GM19025 (cell line): ENCODE measurements around the gene AIRE.
"Not testable (repeated sequence)": the region's sequence is repeated elsewhere in the genome, so short reads cannot be mapped to it uniquely, and the experiment has no call there.

Source experiments
- ATAC-seq: cut with Tn5 transposase; IDR thresholded peaks from one replicate; pipeline ENCODE4 v1.9.1; 2021; ENCODE audit warnings: mild to moderate bottlenecking, low read depth, moderate library complexity; ENCODE audit not compliant: unreplicated experiment

AIRE gene

DNA sequence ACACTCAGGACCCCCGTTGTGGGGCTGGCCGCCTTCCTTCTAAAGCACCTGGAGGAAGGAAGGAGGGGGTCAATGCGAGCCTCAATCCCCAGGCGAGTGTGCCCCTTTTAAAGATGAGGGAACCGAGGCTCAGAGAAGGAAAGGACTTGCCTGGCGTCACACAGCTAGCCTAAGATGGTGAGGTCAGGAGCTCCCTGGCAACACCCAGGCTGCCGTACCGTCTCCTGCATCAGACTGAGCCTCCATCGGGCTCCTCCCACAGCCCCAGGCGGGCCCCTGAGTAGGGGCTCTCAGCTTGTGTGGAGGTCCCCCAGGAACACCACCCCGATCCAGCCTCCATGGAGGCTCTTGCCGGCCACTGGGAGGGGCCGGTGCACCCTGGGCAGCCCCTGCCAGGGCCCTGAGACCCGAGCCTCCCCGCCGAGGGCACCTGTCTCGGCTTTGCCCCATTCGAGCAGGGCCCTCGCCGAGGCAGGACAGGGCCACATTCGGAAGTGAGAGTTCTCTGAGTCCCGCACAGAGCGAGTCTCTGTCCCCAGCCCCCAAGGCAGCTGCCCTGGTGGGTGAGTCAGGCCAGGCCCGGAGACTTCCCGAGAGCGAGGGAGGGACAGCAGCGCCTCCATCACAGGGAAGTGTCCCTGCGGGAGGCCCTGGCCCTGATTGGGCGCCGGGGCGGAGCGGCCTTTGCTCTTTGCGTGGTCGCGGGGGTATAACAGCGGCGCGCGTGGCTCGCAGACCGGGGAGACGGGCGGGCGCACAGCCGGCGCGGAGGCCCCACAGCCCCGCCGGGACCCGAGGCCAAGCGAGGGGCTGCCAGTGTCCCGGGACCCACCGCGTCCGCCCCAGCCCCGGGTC is at the start of gene AIRE:
TSS of gene AIRE (plus strand) at position 739 of the 855 bp plus-strand sequence. CDS start 131 bp downstream, outside the sequence.
- no peak for ATAC-seq

DNA sequence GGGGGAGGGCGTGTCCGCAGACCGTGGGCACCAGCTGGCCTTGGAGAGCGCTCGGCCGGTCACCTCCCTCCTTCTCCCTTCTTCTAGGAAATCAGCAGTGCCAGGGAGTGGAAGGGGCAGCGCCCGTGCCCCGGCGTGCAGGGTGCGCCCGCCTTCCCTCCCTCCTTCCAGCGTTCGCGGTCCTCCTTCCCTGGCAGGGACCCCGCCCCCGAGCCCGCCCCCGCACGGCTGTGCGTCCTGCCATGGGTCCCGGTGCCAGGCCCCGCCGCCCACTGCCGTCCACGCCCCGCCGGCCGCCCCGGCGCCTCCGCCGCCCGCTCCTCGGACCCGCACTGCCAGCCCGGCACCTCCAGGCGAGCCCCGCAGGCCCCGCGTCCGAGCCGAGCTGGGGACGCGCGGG is 45.3 kb upstream of the AIRE start:
- ATAC-seq, result not testable (repeated sequence)

DNA sequence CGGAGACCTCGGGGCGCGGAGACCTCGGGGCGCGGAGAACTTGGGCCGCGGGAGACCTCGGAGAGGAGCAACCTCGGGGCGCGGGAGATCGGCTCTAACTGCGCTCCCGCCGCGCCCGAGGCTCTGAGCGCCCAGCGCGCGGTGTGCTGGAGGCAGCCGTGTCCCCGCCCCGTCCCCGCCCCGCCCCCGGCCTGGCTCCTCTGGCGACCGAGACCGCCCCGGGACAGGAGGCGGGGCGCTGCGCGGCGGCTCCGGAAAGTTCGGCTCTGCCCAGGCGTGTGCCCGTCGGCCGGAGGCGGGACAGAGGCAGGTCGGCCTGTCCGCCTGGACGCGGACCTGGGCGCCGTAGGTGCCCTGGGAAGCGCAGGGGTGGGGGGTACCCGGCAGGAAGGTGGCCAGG is 44.8 kb upstream of the AIRE start, which contains the start of gene ICOSLG:
TSS of gene ICOSLG (minus strand) at position 102 of the 400 bp plus-strand sequence. CDS start 126 bp downstream, outside the sequence.
- ATAC-seq, result peak; percentile 41

DNA sequence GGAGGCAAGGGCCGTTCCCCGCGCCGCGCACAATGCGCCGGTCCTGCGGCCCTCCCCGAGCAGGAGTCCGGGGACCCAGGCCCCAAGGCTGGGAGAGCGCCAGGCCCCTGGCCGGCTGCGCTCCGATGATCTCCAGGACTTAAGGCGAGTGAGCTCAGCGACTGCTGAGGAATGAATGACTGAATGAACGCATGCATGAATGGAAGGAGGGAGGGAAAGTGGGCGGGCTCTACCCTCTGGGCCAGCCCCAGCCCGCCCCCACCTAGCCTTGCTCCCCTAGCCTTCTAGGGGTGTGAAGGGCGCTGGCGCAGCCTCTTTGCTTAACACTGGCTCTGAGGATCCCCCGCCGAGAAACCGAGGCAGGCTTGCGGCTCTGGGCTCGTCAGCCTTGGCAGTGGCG is 44.4 kb upstream of the AIRE start:
- ATAC-seq, result peak; percentile 30

DNA sequence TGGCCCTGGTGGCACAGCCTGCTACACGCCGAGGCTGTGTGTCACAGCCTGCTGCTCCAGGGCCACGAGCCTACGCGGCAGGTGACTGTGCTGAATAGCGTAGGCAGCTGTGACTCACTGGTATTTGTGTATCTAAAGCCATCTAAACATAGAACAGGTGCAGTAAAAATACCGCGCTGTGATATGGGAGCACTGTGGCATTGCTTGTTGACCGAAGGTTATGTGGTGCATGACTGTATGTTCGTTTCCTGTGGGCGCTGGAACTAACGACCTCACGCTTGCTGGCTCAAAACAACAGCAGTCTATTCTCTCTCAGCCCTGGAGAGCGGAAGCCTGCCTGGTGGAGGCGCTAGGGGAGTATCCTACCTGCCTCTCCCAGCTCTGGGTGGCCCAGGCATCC is 41.7 kb upstream of the AIRE start:
- ATAC-seq, result peak; percentile 43

DNA sequence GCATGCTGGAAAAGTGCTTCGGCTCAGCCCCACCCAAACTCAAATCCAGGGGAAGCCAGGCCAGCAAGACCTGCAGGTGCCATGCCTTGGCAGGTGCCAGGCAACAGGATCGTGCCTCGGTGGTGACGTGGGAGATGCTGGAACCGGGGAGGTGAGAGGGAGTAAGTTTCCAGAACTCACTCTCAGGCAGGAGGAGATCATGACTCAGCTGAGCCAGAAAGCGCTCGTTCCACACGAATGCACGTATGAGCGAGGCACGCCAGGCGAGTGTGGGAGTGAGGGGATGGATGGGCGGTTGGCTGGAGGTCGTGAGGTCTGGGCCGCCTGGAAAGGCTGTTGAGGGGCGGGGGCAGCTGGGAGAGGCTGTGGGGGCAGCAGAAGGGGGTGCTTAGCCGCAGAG is 37.8 kb upstream of the AIRE start:
- not testable (repeated sequence) for ATAC-seq

DNA sequence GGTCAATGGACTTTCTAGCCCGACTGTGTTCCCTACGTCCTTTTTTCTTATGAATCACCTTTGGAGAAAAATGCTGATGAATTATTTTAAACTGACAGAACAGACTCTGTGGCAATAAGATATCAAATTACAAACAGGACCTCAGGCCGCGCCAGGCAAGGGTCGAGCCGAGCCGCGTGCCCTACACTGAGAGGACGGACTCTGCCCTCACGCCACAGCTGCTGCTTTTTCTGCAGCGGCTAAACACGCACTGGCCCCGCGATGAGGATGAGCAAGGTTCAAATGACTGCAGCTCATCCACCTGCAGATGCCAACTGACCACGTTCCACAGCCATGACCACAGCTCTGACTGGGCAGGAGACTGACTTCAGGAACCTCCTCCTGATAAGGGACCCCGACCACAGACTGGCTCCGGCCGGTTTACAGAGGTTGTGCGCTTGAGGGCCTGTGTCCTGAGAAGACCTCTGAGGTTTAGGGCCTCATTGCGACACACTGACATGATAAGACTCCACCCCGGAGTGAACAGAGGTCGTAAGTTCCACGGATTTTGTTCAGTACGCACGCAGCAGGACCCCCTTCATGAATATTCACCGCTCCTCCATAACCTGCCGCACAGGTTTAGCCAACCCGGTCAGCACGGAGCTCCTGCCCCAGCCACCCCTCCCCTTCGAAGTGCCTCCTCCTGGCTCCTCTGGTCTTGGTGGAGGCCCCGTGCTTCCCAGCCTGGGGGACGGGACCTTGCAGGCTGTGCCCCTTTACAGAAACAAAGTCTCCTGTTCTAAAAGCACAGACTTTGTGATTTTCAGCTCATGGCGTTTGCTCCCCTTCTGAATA is 36.3 kb upstream of the AIRE start:
- not testable (repeated sequence) for ATAC-seq

- ATAC-seq, result no peak
These were observed 31.6 kb upstream of the AIRE start for GRCh38 chr21:44253832-44254710.

DNA sequence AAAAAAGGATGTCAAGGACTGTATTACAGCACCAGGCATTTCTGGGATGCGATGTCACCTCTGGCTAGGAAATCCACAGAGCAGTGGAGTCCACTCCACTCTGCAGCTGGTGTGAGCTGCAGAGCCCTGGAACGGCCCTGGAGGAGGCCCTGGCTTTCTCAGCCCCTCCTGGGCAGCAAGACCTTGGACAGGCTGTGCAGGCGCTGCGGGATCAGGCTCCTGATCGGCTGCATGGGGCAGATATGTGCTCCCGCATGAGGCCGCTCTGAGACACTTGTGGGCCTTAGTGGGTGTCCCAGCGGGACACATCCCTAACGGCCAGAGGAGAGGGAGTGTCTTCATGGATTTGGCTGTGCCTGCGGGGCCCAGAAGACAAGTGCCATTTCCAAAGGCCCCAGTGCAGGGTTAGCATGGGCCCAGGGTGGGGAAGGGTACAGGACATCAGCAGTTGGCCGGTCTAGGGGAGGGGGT is 30.1 kb upstream of the AIRE start:
- no peak for ATAC-seq

DNA sequence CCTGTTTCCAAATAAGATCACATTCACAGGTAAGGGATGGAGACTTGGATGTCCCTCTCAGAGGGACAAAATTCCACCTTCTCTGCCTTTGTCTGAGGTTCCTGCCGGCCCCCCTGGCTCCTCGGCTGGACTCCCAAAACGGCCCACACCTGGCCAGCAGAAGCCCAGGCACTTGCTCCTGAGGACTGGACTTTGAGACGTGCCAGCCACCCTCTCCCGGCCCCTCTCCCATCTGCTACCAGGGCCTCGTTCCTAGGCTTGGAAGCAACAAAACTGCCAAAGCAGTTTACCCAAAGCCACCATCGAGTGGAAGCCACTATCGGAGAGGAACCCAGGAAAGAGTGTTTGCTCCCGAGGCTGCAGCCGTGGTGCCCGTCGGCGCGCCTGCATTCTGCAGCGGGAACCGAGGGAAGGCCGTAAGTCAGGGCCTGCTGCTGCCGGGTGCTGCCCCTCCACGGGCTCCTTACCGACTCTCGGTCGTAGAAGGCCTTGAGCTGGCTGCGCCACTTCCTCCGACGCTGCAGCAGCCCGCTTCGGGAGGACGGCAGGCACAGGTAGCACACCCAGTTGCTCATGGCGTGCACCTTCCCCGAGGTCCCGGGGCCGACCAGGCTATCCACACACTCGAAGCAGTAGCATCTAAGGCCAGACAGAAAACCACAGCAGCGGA is 27.5 kb upstream of the AIRE start:
- no peak for ATAC-seq

- no peak for ATAC-seq
These were observed 26.5 kb upstream of the AIRE start for GRCh38 chr21:44259082-44259705.

DNA sequence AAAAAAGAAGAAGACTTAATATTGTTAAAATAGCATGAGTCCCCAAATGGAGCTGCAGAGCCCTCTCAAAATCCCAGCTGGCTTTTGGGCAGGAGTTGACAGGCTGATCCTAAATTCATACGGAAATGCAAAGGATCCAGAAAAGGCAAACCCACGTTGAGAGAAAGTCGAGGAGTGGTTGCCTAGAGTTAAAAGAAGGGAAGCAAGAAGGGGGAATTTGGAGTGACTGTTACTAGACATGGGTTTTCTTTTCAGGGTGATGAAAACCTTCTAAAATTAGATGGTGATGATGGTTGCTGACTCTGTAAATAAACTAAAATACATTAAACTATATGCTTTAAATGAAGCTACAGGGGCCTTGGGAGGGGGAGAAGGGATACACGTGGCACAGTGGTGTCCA is 25.6 kb upstream of the AIRE start:
- ATAC-seq, result no peak

GRCh38 chr21:44260791-44261631 is 24.7 kb upstream of the AIRE start:
- no peak for ATAC-seq

GRCh38 chr21:44261675-44262295 is 23.9 kb upstream of the AIRE start, which contains the start of gene DNMT3L:
DNMT3L (minus strand) TSS chr21:44261897; CDS start chr21:44261259, 638 bp downstream.
- ATAC-seq, result no peak

DNA sequence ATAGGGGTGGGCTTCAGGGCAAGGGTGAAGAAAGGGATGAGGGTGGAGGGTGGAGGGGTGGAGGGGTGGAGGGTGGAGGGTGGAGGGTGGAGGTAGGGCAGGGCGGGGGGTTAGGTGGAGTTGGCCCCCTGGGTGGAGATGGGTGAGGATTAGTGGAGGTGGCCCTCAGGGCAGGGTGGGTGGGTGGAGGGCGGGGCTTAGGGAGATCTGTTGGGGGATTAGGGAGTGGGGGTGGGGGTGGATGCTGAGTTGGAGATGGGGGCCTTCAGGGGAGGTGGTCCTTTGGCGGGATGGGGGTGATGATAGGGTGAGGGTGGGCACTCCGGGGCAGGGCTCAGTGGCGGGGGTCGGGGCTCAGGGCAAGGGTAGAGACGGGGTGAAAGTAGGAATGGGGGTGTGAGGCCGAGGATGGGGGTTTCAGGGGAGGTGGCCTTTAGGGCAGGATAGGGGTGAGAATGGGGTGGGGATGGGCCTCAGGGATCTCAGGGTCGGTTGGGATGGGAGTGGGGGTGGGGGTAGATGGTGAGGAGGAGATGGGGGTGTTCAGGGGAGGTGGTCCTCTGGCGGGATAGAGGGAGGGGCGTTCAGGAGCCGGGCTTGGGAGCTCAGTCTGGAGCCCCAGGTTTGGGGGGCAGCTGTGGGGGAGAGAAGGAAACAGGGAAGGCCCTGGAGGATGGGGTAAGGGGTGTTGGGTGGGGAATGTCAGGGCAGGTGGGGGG is 23.2 kb upstream of the AIRE start:
- no peak for ATAC-seq

- ATAC-seq, result no peak
These were observed 22.4 kb upstream of the AIRE start for GRCh38 chr21:44263221-44263760.

- ATAC-seq, result no peak
These were observed 21.9 kb upstream of the AIRE start for GRCh38 chr21:44263768-44264167.
